CD4-positive, CD25-positive, alpha-beta regulatory T cell (primary cell): Measurements from ENCODE around the gene KIF1B. TPM values are rescaled to one million over a fixed set of nuclear protein-coding genes. Genes with fewer than 3 reads are reported as not detected.
A peak's percentile ranks its signal among the peaks of the same experiment; 100 is the strongest.

Experiments used
- ATAC-seq, 2 donors: fragments of 150-1000 bp; cut with Tn5 transposase; one replicate each; pipeline ENCODE4 v1.10.0; 2021; ENCODE audit warnings: low read depth in 2 of 2, moderate number of reproducible peaks in 2 of 2, moderate library complexity in 1 of 2
- DNase-seq, 3 donors: peaks; one replicate each; pipeline versions ENCODE4 v3.0.0 to v3.0.0-alpha.2; 2012 to 2022; ENCODE audit warnings: mixed read lengths in 1 of 3
- H3K27ac ChIP-seq: one replicate; pipeline ENCODE4 v1.7.0; 2013; ENCODE audit warnings: mild to moderate bottlenecking, low read length; ENCODE audit not compliant: insufficient read depth, poor library complexity, severe bottlenecking
- H3K27me3 ChIP-seq: one replicate; pipeline ENCODE4 v1.7.0; 2013; ENCODE audit warnings: low read length; ENCODE audit not compliant: control insufficient read depth, insufficient read depth
- H3K36me3 ChIP-seq: one replicate; pipeline ENCODE4 v1.7.0; 2013; ENCODE audit warnings: mild to moderate bottlenecking, low read length, moderate library complexity; ENCODE audit not compliant: control insufficient read depth, insufficient read depth
- H3K4me1 ChIP-seq: 2 replicates; pipeline ENCODE4 v1.7.0; 2013; ENCODE audit warnings: mild to moderate bottlenecking, low read length; ENCODE audit not compliant: insufficient read depth, control insufficient read depth, poor library complexity, severe bottlenecking
- H3K4me3 ChIP-seq: one replicate; pipeline ENCODE4 v1.7.0; 2013; ENCODE audit warnings: low read depth, mild to moderate bottlenecking, low read length, moderate library complexity
- H3K9me3 ChIP-seq, 2 experiments: 1 replicate in 1 of 2; 2 replicates in 1 of 2; pipeline ENCODE4 v1.7.0; 2013; ENCODE audit warnings: low read length in 2 of 2, mild to moderate bottlenecking in 1 of 2, moderate library complexity in 1 of 2; ENCODE audit not compliant: control insufficient read depth in 2 of 2
- H3K27ac Mint-ChIP-seq, 3 donors: one replicate each; pipeline ENCODE4 v1.8.0; 2020 to 2022; ENCODE audit warnings: mild to moderate bottlenecking in 3 of 3, mixed read lengths in 3 of 3, moderate library complexity in 2 of 3
- H3K27me3 Mint-ChIP-seq: one replicate; pipeline ENCODE4 v1.8.0; 2022; ENCODE audit warnings: mild to moderate bottlenecking, mixed read lengths
- H3K36me3 Mint-ChIP-seq: one replicate; pipeline ENCODE4 v1.8.0; 2020; ENCODE audit warnings: mixed read lengths
- H3K4me1 Mint-ChIP-seq, 4 donors: one replicate each; pipeline ENCODE4 v1.8.0; 2020 to 2022; ENCODE audit warnings: mixed read lengths in 4 of 4, mild to moderate bottlenecking in 1 of 4
- H3K4me3 Mint-ChIP-seq, 4 donors: one replicate each; pipeline ENCODE4 v1.8.0; 2020 to 2022; ENCODE audit warnings: mild to moderate bottlenecking in 4 of 4, mixed read lengths in 4 of 4, moderate library complexity in 3 of 4
- H3K9me3 Mint-ChIP-seq, 7 donors: one replicate each; pipeline ENCODE4 v1.8.0; 2020 to 2022; ENCODE audit warnings: mixed read lengths in 7 of 7, mild to moderate bottlenecking in 3 of 7, moderate library complexity in 2 of 7
- polyA plus RNA-seq, 4 donors: library from polyadenylated mRNA; unstranded; fragments of 300-500 nt; fragmentation: Illumina TruSeq; gene quantifications; one replicate each; pipeline ENCODE4 v1.2.3, GENCODE V29; 2021
- total RNA-seq: library from RNA; stranded (reverse); gene quantifications from one replicate; pipeline ENCODE4 v1.2.3, GENCODE V29; 2022

Gene KIF1B
- total and polyA plus RNA-seq, 5 donors from 2014 or later: 0.79 to 26.6 (median 2.2) TPM

DNA sequence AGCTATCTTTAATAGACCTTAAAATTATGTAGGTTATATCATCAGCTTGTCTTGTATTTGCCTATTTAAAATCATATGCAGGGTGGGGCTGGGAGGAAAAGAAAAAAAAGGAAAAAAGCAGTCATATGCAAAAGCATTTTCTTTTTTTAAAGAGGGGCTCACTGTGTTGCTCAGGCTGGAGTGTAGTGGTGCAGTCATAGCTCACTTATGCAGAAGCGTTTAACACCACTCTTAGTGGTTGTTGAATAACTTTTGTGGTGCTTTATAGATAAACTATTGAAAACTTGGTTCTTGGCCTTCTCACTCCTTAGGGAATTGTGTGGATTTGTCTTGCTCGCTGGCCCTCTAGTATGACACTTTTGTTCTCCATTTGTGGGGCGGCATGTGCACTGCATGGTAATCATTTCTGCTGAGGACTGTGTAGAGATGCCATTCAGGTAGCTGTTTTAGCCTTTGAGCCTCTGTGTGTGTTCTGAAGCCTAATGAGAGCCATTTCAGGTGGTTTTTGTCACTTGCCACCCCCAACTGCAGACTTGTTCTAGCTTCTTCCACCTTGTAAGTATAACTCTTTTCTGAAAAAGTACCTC, 77.8 kb downstream of the KIF1B start:
- DNase-seq (no peak), ATAC-seq (no peak)
- Mint-ChIP-seq H3K4me3 (no peak overlapping the region), H3K9me3 (no peaks in the 10 kb centered on the region), H3K4me1 (peaks cover 0 to 12% (median 2%) of the 10 kb centered on the region in 4 donors), H3K27ac (no peak overlapping the region), H3K27me3 (no peaks in the 10 kb centered on the region), H3K36me3 (peaks cover 36% of the 10 kb centered on the region)
- Histone ChIP-seq H3K4me3 (no peak overlapping the region), H3K27ac (no peak overlapping the region), H3K36me3 (peaks cover 3% of the 10 kb centered on the region), H3K4me1 (peaks cover 6% of the 10 kb centered on the region), H3K27me3 (no peaks in the 10 kb centered on the region), H3K9me3 (no peaks in the 10 kb centered on the region)

DNA sequence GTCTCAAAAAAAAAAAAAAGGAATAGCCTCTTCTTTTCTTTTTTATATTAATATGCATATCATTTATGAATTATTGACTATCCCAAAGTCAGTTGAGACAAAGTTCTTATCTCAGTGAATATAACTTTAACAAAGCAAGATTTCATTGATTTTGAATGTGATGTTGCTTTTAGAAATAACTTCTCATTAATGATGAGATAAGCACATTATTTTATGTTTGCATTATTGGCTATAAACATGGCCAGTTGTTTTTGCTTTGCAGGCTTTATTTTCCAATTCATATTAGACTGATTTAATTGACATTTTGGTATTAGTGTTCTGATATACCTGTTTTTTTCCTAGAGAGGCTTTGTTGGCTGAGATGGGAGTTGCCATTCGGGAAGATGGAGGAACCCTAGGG, 81.3 kb downstream of the KIF1B start:
- peaks cover 47% of the 10 kb centered on the region for H3K36me3 Mint-ChIP-seq
- Histone ChIP-seq H3K36me3 (peaks cover 14% of the 10 kb centered on the region), H3K4me1 (no peaks in the 10 kb centered on the region), H3K27me3 (no peaks in the 10 kb centered on the region), H3K9me3 (no peaks in the 10 kb centered on the region), H3K27ac (no peak overlapping the region), H3K4me3 (no peak overlapping the region)
- H3K9me3 Mint-ChIP-seq: no peaks in the 10 kb centered on the region
- no peaks in the 10 kb centered on the region for H3K27me3 Mint-ChIP-seq
- peaks cover 0 to 5% (median 0%) of the 10 kb centered on the region in 4 donors for H3K4me1 Mint-ChIP-seq
- H3K27ac Mint-ChIP-seq: no peak overlapping the region
- no peak for DNase-seq
- no peak overlapping the region for H3K4me3 Mint-ChIP-seq
- no peak for ATAC-seq

DNA sequence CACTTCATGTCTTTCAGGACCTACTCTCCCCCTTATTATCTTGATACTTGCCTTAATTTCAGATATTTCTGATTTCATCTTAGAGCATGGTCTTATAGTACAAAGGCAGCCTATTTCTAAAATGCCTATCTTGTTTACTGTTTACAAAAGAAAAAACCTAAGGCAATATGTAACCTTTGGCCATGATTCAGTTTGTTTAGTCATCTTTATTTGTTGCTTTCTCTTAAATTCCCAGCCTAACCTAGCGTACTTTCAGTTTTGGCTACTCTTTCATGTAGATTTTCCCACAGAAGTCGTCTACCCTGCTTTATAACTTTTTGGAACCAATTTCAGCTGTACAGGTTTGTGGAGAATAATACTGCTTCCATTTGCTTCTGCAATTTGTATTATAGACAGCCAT, 81.8 kb downstream of the KIF1B start:
- Mint-ChIP-seq H3K27ac (no peak overlapping the region), H3K36me3 (peaks cover 52% of the 10 kb centered on the region), H3K4me3 (no peak overlapping the region), H3K9me3 (no peaks in the 10 kb centered on the region), H3K4me1 (peaks cover 0 to 5% (median 0%) of the 10 kb centered on the region in 4 donors), H3K27me3 (no peaks in the 10 kb centered on the region)
- no peak overlapping the region for H3K27ac ChIP-seq
- peaks cover 19% of the 10 kb centered on the region for H3K36me3 ChIP-seq
- DNase-seq (no peak), ATAC-seq (no peak)
- H3K27me3 ChIP-seq: no peaks in the 10 kb centered on the region
- H3K9me3 ChIP-seq: no peaks in the 10 kb centered on the region
- no peaks in the 10 kb centered on the region for H3K4me1 ChIP-seq
- H3K4me3 ChIP-seq: no peak overlapping the region

DNA sequence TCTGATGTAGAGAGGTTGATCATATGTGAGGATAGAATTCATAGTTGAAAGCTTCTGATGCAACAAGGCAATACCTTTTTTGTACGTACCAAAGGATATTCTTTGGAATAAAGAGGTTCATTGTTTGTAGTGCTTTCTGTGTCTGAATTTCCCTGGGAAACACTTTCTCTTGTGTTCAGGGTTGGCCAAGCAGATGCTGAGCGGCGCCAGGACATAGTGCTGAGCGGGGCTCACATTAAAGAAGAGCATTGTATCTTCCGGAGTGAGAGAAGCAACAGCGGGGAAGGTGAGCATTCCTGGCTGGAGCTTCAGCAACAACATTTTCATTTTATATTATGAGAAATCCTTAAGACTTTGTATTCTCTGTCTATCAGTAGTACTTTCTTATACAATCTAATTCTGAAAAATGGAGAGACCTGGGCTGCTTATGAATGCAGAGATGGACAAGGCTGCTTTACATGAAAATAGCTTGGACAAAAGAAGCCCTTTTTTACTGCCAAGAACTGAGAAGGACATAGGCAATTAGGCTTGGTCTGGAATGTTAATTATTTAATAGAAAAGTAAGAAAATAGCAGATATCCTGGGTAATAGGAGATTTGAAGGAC, 85.2 kb downstream of the KIF1B start:
- Mint-ChIP-seq H3K4me1 (peaks cover 0 to 5% (median 0%) of the 10 kb centered on the region in 4 donors), H3K36me3 (peaks cover 47% of the 10 kb centered on the region), H3K4me3 (no peak overlapping the region), H3K27me3 (no peaks in the 10 kb centered on the region), H3K9me3 (no peaks in the 10 kb centered on the region), H3K27ac (no peak overlapping the region)
- Histone ChIP-seq H3K36me3 (peaks cover 22% of the 10 kb centered on the region), H3K4me1 (no peaks in the 10 kb centered on the region), H3K27me3 (no peaks in the 10 kb centered on the region), H3K4me3 (no peak overlapping the region), H3K9me3 (no peaks in the 10 kb centered on the region), H3K27ac (no peak overlapping the region)
- ATAC-seq: no peak
- DNase-seq: no peak

DNA sequence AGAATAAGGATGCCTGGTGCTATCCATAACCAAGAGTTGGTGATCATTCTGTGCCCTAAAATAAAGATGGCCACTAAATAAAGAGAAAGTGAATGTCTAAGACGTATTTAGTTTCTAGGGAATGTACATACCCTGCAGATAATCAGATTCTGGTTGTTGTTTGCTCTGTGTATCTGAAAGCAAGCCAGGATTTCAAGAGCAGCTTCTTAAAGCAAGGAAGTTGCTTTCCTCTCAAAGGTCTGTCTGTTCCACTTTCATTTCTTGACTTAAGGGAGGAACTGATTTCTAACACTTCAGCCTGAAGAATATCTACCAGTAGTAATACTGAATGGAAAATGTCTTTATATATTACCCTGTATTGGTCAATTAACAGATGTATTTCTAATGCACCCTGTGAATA, 88.8 kb downstream of the KIF1B start:
- ATAC-seq: no peak
- Mint-ChIP-seq H3K9me3 (no peaks in the 10 kb centered on the region), H3K27me3 (no peaks in the 10 kb centered on the region), H3K27ac (no peak overlapping the region), H3K36me3 (peaks cover 39% of the 10 kb centered on the region), H3K4me1 (no peaks in the 10 kb centered on the region), H3K4me3 (no peak overlapping the region)
- no peak overlapping the region for H3K4me3 ChIP-seq
- H3K27me3 ChIP-seq: no peaks in the 10 kb centered on the region
- peaks cover 32% of the 10 kb centered on the region for H3K36me3 ChIP-seq
- no peaks in the 10 kb centered on the region for H3K9me3 ChIP-seq
- DNase-seq: peak in 1 of 3 donors; percentile 13
- H3K4me1 ChIP-seq: no peaks in the 10 kb centered on the region
- no peak overlapping the region for H3K27ac ChIP-seq

DNA sequence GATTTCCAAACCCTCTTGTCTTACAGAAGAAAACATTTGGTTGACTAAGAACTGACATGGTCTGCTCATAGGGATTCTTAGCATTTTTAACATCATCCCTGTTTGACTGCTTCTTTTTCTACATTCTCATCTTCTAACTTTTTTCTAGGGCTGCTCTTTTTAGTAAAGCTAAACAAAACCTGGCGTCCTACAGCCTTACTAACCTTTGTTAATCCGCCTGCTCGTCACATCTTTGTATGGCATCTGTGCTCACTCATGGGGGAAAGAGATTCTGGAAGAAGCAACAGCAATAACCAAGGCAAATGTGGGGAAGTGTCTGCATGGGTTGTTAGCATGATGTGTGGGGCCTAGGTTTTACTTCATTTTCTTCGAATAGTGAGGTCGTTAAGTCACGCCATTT, 92.0 kb downstream of the KIF1B start:
- Histone ChIP-seq H3K27ac (no peak overlapping the region), H3K4me3 (no peak overlapping the region), H3K4me1 (no peaks in the 10 kb centered on the region), H3K36me3 (peaks cover 18% of the 10 kb centered on the region), H3K27me3 (no peaks in the 10 kb centered on the region), H3K9me3 (no peaks in the 10 kb centered on the region)
- DNase-seq: no peak
- Mint-ChIP-seq H3K27ac (no peak overlapping the region), H3K4me3 (peak overlapping the region in 1 of 4 donors; percentile 39), H3K4me1 (peaks cover 0 to 2% (median 1%) of the 10 kb centered on the region in 4 donors), H3K36me3 (peaks cover 27% of the 10 kb centered on the region), H3K9me3 (no peaks in the 10 kb centered on the region), H3K27me3 (no peaks in the 10 kb centered on the region)
- ATAC-seq: no peak

DNA sequence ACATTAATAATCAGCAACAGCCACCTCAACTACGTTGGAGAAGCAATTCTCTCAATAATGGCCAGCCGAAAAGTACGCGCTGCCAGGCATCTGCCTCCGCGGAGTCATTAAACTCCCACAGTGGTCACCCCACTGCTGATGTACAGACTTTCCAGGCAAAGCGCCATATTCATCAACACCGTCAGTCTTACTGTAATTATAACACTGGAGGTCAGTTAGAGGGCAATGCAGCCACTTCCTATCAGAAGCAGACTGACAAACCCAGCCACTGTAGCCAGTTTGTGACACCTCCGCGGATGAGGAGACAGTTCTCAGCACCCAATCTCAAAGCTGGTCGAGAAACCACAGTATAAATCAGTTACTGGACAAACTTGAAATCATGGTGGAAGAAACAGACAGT, 93.9 kb downstream of the KIF1B start:
- H3K36me3 Mint-ChIP-seq: peaks cover 24% of the 10 kb centered on the region
- Histone ChIP-seq H3K27me3 (no peaks in the 10 kb centered on the region), H3K9me3 (no peaks in the 10 kb centered on the region), H3K4me3 (no peak overlapping the region), H3K27ac (no peak overlapping the region), H3K4me1 (peaks cover 7% of the 10 kb centered on the region), H3K36me3 (peaks cover 16% of the 10 kb centered on the region)
- no peaks in the 10 kb centered on the region for H3K9me3 Mint-ChIP-seq
- H3K4me1 Mint-ChIP-seq: peaks cover 0 to 15% (median 9%) of the 10 kb centered on the region in 4 donors
- no peak for ATAC-seq
- no peaks in the 10 kb centered on the region for H3K27me3 Mint-ChIP-seq
- H3K4me3 Mint-ChIP-seq: no peak overlapping the region
- DNase-seq: no peak
- H3K27ac Mint-ChIP-seq: no peak overlapping the region

DNA sequence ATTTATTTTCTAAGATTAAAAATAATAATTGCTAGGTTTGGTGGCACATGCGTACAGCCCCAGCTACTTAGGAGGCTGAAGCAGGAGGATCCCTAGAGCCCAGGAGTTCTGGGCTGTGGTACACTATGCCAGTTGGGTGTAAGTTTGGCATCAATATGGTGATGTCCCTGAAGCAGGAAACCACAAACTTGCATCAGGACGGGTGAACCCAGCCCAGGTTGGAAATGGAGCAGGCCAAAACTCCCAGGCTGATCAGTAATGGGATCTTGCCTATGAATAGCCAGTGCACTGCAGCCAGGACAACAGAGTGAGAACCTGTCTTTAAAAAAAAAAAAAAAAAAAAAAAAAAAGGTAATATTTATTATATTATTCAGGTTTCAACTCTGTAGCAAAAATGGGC, 96.1 kb downstream of the KIF1B start:
- Histone ChIP-seq H3K27me3 (no peaks in the 10 kb centered on the region), H3K9me3 (no peaks in the 10 kb centered on the region), H3K27ac (no peak overlapping the region), H3K36me3 (peaks cover 16% of the 10 kb centered on the region), H3K4me1 (peaks cover 7% of the 10 kb centered on the region), H3K4me3 (no peak overlapping the region)
- Mint-ChIP-seq H3K27ac (no peak overlapping the region), H3K9me3 (no peaks in the 10 kb centered on the region), H3K4me1 (peaks cover 0 to 19% (median 10%) of the 10 kb centered on the region in 4 donors), H3K4me3 (no peak overlapping the region), H3K27me3 (no peaks in the 10 kb centered on the region), H3K36me3 (peaks cover 34% of the 10 kb centered on the region)
- DNase-seq (no peak), ATAC-seq (no peak)
